ENCODE results near the gene EBLN1.

GRCh38 chr10:22251751-22252223 is 34.0 kb upstream of the EBLN1 start:
- TF ChIP-seq POLR2A (IDR thresholded peaks at IDR 0.05) (no peak), CTCF (IDR thresholded peaks at IDR 0.05) (no peak)

Measured in breast epithelium (tissue), 3 donors.